NCI-H146 treated with DMSO at 0.1 percent for 48 hours (cell line): Measurements from ENCODE around the gene RTTN.
A peak's percentile ranks its signal among the peaks of the same experiment; 100 is the strongest.
"Not testable (repeated sequence)": the region's sequence is repeated elsewhere in the genome, so short reads cannot be mapped to it uniquely, and the experiment has no call there.

Source experiments
- DNase-seq: peaks from one replicate; lab custom pipeline; 2025; ENCODE audit not compliant: unreplicated experiment; lab: John Stamatoyannopoulos, UW

Gene RTTN

GRCh38 chr18:69981948-69982347 lies 223.5 kb downstream of the RTTN start:
- no peak for DNase-seq

GRCh38 chr18:69980982-69981804 lies 224.3 kb downstream of the RTTN start:
- DNase-seq = peak; percentile 44

- peak; percentile 64 for DNase-seq
These were observed 225.0 kb downstream of the RTTN start for GRCh38 chr18:69980509-69980908.

- no peak for DNase-seq
These were observed 226.5 kb downstream of the RTTN start for GRCh38 chr18:69978732-69979715.

GRCh38 chr18:69975294-69975693 lies 230.2 kb downstream of the RTTN start:
- DNase-seq = not testable (repeated sequence)

- no peak for DNase-seq
These were observed 231.1 kb downstream of the RTTN start for GRCh38 chr18:69974365-69974764.

- no peak for DNase-seq
These were observed 236.0 kb downstream of the RTTN start for GRCh38 chr18:69969491-69969890.

GRCh38 chr18:69968039-69968438 lies 237.4 kb downstream of the RTTN start:
- DNase-seq = peak; percentile 93

- no peak for DNase-seq
These were observed 242.3 kb downstream of the RTTN start for GRCh38 chr18:69963196-69963595.

- DNase-seq = no peak
These were observed 243.8 kb downstream of the RTTN start for GRCh38 chr18:69961718-69962117.

- no peak for DNase-seq
These were observed 247.1 kb downstream of the RTTN start for GRCh38 chr18:69958422-69958821.

- no peak for DNase-seq
These were observed 247.7 kb downstream of the RTTN start for GRCh38 chr18:69957747-69958146.

- DNase-seq = peak; percentile 75
These were observed 248.5 kb downstream of the RTTN start for GRCh38 chr18:69956665-69957620.

GRCh38 chr18:69956057-69956456 lies 249.4 kb downstream of the RTTN start:
- DNase-seq = no peak

GRCh38 chr18:69954719-69955480 lies 250.6 kb downstream of the RTTN start:
- DNase-seq = no peak

- DNase-seq = no peak
These were observed 252.3 kb downstream of the RTTN start for GRCh38 chr18:69953191-69953590.
